ENCODE data around the gene WBP11. TPM values are rescaled to one million over a fixed set of nuclear protein-coding genes. Genes with fewer than 3 reads are reported as not detected.

Gene WBP11
- total and polyA plus RNA-seq, 2 of the 13 experiments (the other 11 are each of a cell fraction or from before 2014, with no cell fraction given), result 7.6 to 31.0 TPM

GRCh38 chr12:14836336-14837210 lies 33.3 kb upstream of the WBP11 start (continued):
- TF ChIP-seq MED13 (CRISPR knock-in tag; IDR thresholded peaks at IDR 0.05), result no peak
- no peak for TF ChIP-seq ESRRA (CRISPR knock-in tag; IDR thresholded peaks at IDR 0.05; ENCODE audit: low read depth)
- no peak for TF ChIP-seq ZNF234 (CRISPR knock-in tag; conservative IDR thresholded peaks at IDR 0.05)
- TF ChIP-seq EZH2 (conservative IDR thresholded peaks at IDR 0.05; ENCODE audit: low read depth, low read length), result no peak
- TF ChIP-seq, protein P1, sequence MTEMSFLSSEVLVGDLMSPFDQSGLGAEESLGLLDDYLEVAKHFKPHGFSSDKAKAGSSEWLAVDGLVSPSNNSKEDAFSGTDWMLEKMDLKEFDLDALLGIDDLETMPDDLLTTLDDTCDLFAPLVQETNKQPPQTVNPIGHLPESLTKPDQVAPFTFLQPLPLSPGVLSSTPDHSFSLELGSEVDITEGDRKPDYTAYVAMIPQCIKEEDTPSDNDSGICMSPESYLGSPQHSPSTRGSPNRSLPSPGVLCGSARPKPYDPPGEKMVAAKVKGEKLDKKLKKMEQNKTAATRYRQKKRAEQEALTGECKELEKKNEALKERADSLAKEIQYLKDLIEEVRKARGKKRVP (CRISPR knock-in tag; IDR thresholded peaks at IDR 0.05), result 0 out of 4 replicates have a peak, but pooled peaks of 1 of the 2 experiments have one; percentile 49
- no peak for TF ChIP-seq ZNF790 (CRISPR knock-in tag; IDR thresholded peaks at IDR 0.05; ENCODE audit: borderline replicate concordance)
- no peak for TF ChIP-seq ZNF660 (CRISPR knock-in tag; IDR thresholded peaks at IDR 0.05; ENCODE audit: borderline replicate concordance, low read depth)
- 0 out of 2 replicates have a peak, but pooled peaks have one; percentile 26 for TF ChIP-seq GATAD2A (CRISPR knock-in tag; IDR thresholded peaks at IDR 0.05)
- TF ChIP-seq IRF2 (CRISPR knock-in tag; IDR thresholded peaks at IDR 0.05), result no peak
- TF ChIP-seq PREB (CRISPR knock-in tag; IDR thresholded peaks at IDR 0.05), result no peak
- peak; percentile 48; the same call in 1 of the 2 replicates for TF ChIP-seq CEBPG (CRISPR knock-in tag; IDR thresholded peaks at IDR 0.05)
- no peak for TF ChIP-seq SRF (IDR thresholded peaks at IDR 0.05; ENCODE audit: low read depth, low read length)
- TF ChIP-seq KDM6A (CRISPR knock-in tag; IDR thresholded peaks at IDR 0.05; ENCODE audit: low read depth), result no peak
- no peak for TF ChIP-seq FOXM1 (CRISPR knock-in tag; IDR thresholded peaks at IDR 0.05)
- no peak for TF ChIP-seq BCL6 (CRISPR knock-in tag; IDR thresholded peaks at IDR 0.05)
- TF ChIP-seq, protein P2, sequence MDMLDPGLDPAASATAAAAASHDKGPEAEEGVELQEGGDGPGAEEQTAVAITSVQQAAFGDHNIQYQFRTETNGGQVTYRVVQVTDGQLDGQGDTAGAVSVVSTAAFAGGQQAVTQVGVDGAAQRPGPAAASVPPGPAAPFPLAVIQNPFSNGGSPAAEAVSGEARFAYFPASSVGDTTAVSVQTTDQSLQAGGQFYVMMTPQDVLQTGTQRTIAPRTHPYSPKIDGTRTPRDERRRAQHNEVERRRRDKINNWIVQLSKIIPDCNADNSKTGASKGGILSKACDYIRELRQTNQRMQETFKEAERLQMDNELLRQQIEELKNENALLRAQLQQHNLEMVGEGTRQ (IDR thresholded peaks at IDR 0.05; ENCODE audit: low read depth, low read length), result no peak
- TF ChIP-seq, protein P2 (CRISPR knock-in tag; IDR thresholded peaks at IDR 0.05; ENCODE audit: borderline replicate concordance), result no peak
- TF ChIP-seq, protein P3, sequence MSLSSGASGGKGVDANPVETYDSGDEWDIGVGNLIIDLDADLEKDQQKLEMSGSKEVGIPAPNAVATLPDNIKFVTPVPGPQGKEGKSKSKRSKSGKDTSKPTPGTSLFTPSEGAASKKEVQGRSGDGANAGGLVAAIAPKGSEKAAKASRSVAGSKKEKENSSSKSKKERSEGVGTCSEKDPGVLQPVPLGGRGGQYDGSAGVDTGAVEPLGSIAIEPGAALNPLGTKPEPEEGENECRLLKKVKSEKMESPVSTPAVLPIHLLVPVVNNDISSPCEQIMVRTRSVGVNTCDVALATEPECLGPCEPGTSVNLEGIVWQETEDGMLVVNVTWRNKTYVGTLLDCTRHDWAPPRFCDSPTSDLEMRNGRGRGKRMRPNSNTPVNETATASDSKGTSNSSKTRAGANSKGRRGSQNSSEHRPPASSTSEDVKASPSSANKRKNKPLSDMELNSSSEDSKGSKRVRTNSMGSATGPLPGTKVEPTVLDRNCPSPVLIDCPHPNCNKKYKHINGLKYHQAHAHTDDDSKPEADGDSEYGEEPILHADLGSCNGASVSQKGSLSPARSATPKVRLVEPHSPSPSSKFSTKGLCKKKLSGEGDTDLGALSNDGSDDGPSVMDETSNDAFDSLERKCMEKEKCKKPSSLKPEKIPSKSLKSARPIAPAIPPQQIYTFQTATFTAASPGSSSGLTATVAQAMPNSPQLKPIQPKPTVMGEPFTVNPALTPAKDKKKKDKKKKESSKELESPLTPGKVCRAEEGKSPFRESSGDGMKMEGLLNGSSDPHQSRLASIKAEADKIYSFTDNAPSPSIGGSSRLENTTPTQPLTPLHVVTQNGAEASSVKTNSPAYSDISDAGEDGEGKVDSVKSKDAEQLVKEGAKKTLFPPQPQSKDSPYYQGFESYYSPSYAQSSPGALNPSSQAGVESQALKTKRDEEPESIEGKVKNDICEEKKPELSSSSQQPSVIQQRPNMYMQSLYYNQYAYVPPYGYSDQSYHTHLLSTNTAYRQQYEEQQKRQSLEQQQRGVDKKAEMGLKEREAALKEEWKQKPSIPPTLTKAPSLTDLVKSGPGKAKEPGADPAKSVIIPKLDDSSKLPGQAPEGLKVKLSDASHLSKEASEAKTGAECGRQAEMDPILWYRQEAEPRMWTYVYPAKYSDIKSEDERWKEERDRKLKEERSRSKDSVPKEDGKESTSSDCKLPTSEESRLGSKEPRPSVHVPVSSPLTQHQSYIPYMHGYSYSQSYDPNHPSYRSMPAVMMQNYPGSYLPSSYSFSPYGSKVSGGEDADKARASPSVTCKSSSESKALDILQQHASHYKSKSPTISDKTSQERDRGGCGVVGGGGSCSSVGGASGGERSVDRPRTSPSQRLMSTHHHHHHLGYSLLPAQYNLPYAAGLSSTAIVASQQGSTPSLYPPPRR (CRISPR knock-in tag; IDR thresholded peaks at IDR 0.05; ENCODE audit: borderline replicate concordance), result no peak
- TF ChIP-seq BORCS8-MEF2B (CRISPR knock-in tag; IDR thresholded peaks at IDR 0.05), result no peak
